Motor neuron (in vitro differentiated cells): ENCODE results near the gene KIF3A. TPM values are rescaled to one million over a fixed set of nuclear protein-coding genes. Genes with fewer than 3 reads are reported as not detected.
A peak's percentile ranks its signal among the peaks of the same experiment; 100 is the strongest.

ENCODE experiments used
- ATAC-seq, 8 experiments: fragments of 200-7000 bp; cut with Tn5 transposase; replicated peaks in 6 of 8; 2 replicates each; pipeline ENCODE4 v1.8.0; 2021; ENCODE audit warnings: mild to moderate bottlenecking in 8 of 8, moderate library complexity in 8 of 8
- H3K27ac ChIP-seq, 2 donors: fragments of 250-450 bp; sonication (Bioruptor Pico); 2 replicates each; pipeline ENCODE4 v1.9.0; 2021; ENCODE audit warnings: antibody characterized with exemption in 2 of 2, mild to moderate bottlenecking in 2 of 2, moderate library complexity in 1 of 2
- H3K4me1 ChIP-seq, 2 donors: fragments of 250-450 bp; sonication (Bioruptor Pico); replicated peaks in 1 of 2; 2 replicates each; pipeline ENCODE4 v1.6.1; 2021; ENCODE audit warnings: antibody characterized with exemption in 2 of 2, mild to moderate bottlenecking in 2 of 2, moderate library complexity in 1 of 2
- H3K4me3 ChIP-seq, 5 donors: fragments of 250-450 bp; sonication (Bioruptor Pico); 2 replicates each; pipeline ENCODE4 v1.9.0; 2021; ENCODE audit warnings: antibody characterized with exemption in 5 of 5, mild to moderate bottlenecking in 5 of 5, moderate library complexity in 4 of 5
- WGBS, 10 experiments: fragments of 450-650 bp; shearing (Covaris generic); methylation state at CpG; one replicate each; pipeline ENCODE4 v1.0.0; 2022; 5-methylcytosine and 5-hydroxymethylcytosine counted together
- in situ Hi-C, 9 experiments: fragments of 400-800 bp; cut with MboI; loops; one replicate each; pipeline ENCODE4 v1.15.0; 2021; ENCODE audit warnings: low sequenced_read_pairs in 9 of 9, low pct_unique_long_range_greater_than_20kb in 2 of 9; ENCODE audit not compliant: unreplicated experiment in 9 of 9
- total RNA-seq, 8 experiments: library from RNA; unstranded; fragments of 300-600 nt; gene quantifications; 2 replicates each; pipeline versions ENCODE4 v1.2.3 to v1.2.4, GENCODE V29; 2022

Gene KIF3A
- total RNA-seq, 8 experiments from 2014 or later = 11.1 to 65.8 (median 41.6) TPM

GRCh38 chr5:132673939-132674630 lies 63.3 kb downstream of the KIF3A start, which contains the start of gene IL4:
Gene IL4, plus strand, starts transcription at chr5:132673989. Its CDS starts 62 bp downstream, at chr5:132674051.
- Histone ChIP-seq H3K4me3 (no peak within 1 kb of the TSS), H3K27ac (no peak within 1 kb of the TSS), H3K4me1 (no peaks in the 10 kb centered on the region)
- no peak for ATAC-seq
- in situ Hi-C loops = loop anchor here in 1 of 9 experiments (25.0 kb wide), 1 partner anchor 138 kb away; the partner anchor contains the start of gene SOWAHA
- whole genome bisulfite sequencing, 10 experiments = 12 to 100% (median 80%) methylated on average over 2 to 14 of the region's 14 CpGs

GRCh38 chr5:132673488-132673887 lies 63.9 kb downstream of the KIF3A start:
- in situ Hi-C loops = loop anchor here in 1 of 9 experiments (25.0 kb wide), 1 partner anchor 139 kb away; the partner anchor contains the start of gene SOWAHA
- ATAC-seq = no peak
- Histone ChIP-seq H3K27ac (no peak overlapping the region), H3K4me3 (no peak overlapping the region), H3K4me1 (no peaks in the 10 kb centered on the region)
- WGBS, 10 experiments = 63 to 100% (median 70%) methylated on average over 1 of the region's 1 CpG; no CpG with 5 or more reads in 5 of the 10 experiments

GRCh38 chr5:132671000-132671399 lies 66.3 kb downstream of the KIF3A start:
- no peak for ATAC-seq
- Histone ChIP-seq H3K27ac (no peak overlapping the region), H3K4me3 (no peak overlapping the region), H3K4me1 (no peaks in the 10 kb centered on the region)
- WGBS, 10 experiments = 86 to 100% (median 98%) methylated on average over 1 to 3 of the region's 3 CpGs; no CpG with 5 or more reads in 2 of the 10 experiments
- in situ Hi-C loops = loop anchor here in 1 of 9 experiments (25.0 kb wide), 1 partner anchor 141 kb away; the partner anchor contains the start of gene SOWAHA

GRCh38 chr5:132669966-132670882 lies 67.1 kb downstream of the KIF3A start:
- in situ Hi-C loops = loop anchor here in 1 of 9 experiments (25.0 kb wide), 1 partner anchor 142 kb away; the partner anchor contains the start of gene SOWAHA
- H3K4me3 ChIP-seq = no peak overlapping the region
- no peak overlapping the region for H3K27ac ChIP-seq
- ATAC-seq = no peak
- H3K4me1 ChIP-seq = no peaks in the 10 kb centered on the region
- WGBS, 10 experiments = 66 to 94% (median 84%) methylated on average over 3 to 9 of the region's 16 CpGs; no CpG with 5 or more reads in 4 of the 10 experiments

- 40 to 100% (median 75%) methylated on average over 1 to 2 of the region's 7 CpGs; no CpG with 5 or more reads in 6 of the 10 experiments for WGBS, 10 experiments
- ATAC-seq = no peak
- Histone ChIP-seq H3K4me3 (no peak overlapping the region), H3K27ac (no peak overlapping the region), H3K4me1 (no peaks in the 10 kb centered on the region)
- in situ Hi-C loops = loop anchor here in 1 of 9 experiments (25.0 kb wide), 1 partner anchor 143 kb away; the partner anchor contains the start of gene SOWAHA
Observed at GRCh38 chr5:132669455-132669820, 67.9 kb downstream of the KIF3A start.

- peaks cover 4% of the 10 kb centered on the region in 2 donors for H3K4me1 ChIP-seq
- H3K4me3 ChIP-seq = no peak overlapping the region
- in situ Hi-C loops = loop anchor here in 1 of 9 experiments (25.0 kb wide), 1 partner anchor 143 kb away; the partner anchor contains the start of gene SOWAHA
- no peak overlapping the region for H3K27ac ChIP-seq
- 20 to 96% (median 86%) methylated on average over 1 to 7 of the region's 14 CpGs; no CpG with 5 or more reads in 4 of the 10 experiments for WGBS, 10 experiments
- no peak for ATAC-seq
Observed at GRCh38 chr5:132668706-132669454, 68.5 kb downstream of the KIF3A start.

GRCh38 chr5:132667761-132668705 lies 69.3 kb downstream of the KIF3A start:
- in situ Hi-C loops = loop anchor here in 1 of 9 experiments (25.0 kb wide), 1 partner anchor 144 kb away; the partner anchor contains the start of gene SOWAHA

GRCh38 chr5:132667309-132667708 lies 70.0 kb downstream of the KIF3A start:
- ATAC-seq = no peak
- in situ Hi-C loops = loop anchor here in 1 of 9 experiments (25.0 kb wide), 1 partner anchor 145 kb away; the partner anchor contains the start of gene SOWAHA
- 78 to 100% (median 90%) methylated on average over 2 to 4 of the region's 10 CpGs; no CpG with 5 or more reads in 7 of the 10 experiments for WGBS, 10 experiments
- Histone ChIP-seq H3K4me3 (no peak overlapping the region), H3K27ac (no peak overlapping the region), H3K4me1 (peaks cover 4 to 6% of the 10 kb centered on the region in 2 donors)

More at GRCh38 chr5:132667761-132668705, 69.3 kb downstream of the KIF3A start:
- Histone ChIP-seq H3K4me3 (no peak overlapping the region), H3K27ac (no peak overlapping the region), H3K4me1 (peaks cover 4 to 6% of the 10 kb centered on the region in 2 donors)
- WGBS, 10 experiments = 43 to 86% (median 59%) methylated on average over 4 to 10 of the region's 22 CpGs; no CpG with 5 or more reads in 6 of the 10 experiments
- ATAC-seq = no peak

- in situ Hi-C loops = loop anchor here in 1 of 9 experiments (25.0 kb wide), 1 partner anchor 146 kb away; the partner anchor contains the start of gene SOWAHA
- no peak for ATAC-seq
- no peak overlapping the region for H3K27ac ChIP-seq
- peaks cover 4 to 6% of the 10 kb centered on the region in 2 donors for H3K4me1 ChIP-seq
- H3K4me3 ChIP-seq = no peak overlapping the region
- 77 to 100% (median 94%) methylated on average over 2 to 11 of the region's 16 CpGs; no CpG with 5 or more reads in 2 of the 10 experiments for WGBS, 10 experiments
Observed at GRCh38 chr5:132666310-132667123, 70.8 kb downstream of the KIF3A start.

GRCh38 chr5:132665574-132666080 lies 71.7 kb downstream of the KIF3A start:
- 56 to 100% (median 77%) methylated on average over 1 to 13 of the region's 21 CpGs; no CpG with 5 or more reads in 4 of the 10 experiments for WGBS, 10 experiments
- in situ Hi-C loops = loop anchor here in 1 of 9 experiments (25.0 kb wide), 1 partner anchor 147 kb away; the partner anchor contains the start of gene SOWAHA

More at GRCh38 chr5:132665574-132666080, 71.7 kb downstream of the KIF3A start:
- H3K4me3 ChIP-seq = no peak overlapping the region
- no peak overlapping the region for H3K27ac ChIP-seq
- peaks cover 4 to 9% of the 10 kb centered on the region in 2 donors for H3K4me1 ChIP-seq
- ATAC-seq = peak in 1 of 8 experiments; percentile 15
